ENCODE measurements around the gene THBD. TPM values are rescaled to one million over a fixed set of nuclear protein-coding genes. Genes with fewer than 3 reads are reported as not detected.

The THBD gene
- total RNA-seq, 6 experiments from 2014 or later, result 1.4 to 15.6 (median 4.9) TPM

- intact Hi-C loops (cut with DNase I), result no loop called here
- Histone ChIP-seq H3K27me3 (peaks cover 0 to 11% of the 10 kb centered on the region in 2 donors), H3K36me3 (no peaks in the 10 kb centered on the region), H3K4me1 (peaks cover 0 to 20% (median 0%) of the 10 kb centered on the region in 4 donors), H3K4me3 (no peak overlapping the region), H3K27ac (no peak overlapping the region), H3K9me3 (no peaks in the 10 kb centered on the region)
- no peak for TF ChIP-seq CTCF (IDR thresholded peaks at IDR 0.05)
- no peak for TF ChIP-seq POLR2A (IDR thresholded peaks at IDR 0.05)
- ATAC-seq (no peak), DNase-seq (no peak)
Measured at GRCh38 chr20:23046431-23046830, 3.0 kb downstream of the THBD start.

- no peak overlapping the region for H3K4me3 ChIP-seq
- TF ChIP-seq CTCF (IDR thresholded peaks at IDR 0.05) (no peak), POLR2A (IDR thresholded peaks at IDR 0.05) (no peak)
- WGBS (ENCODE audit: insufficient coverage, low coverage, low lambda C conversion rate, missing lambda C conversion rate), result 64% methylated on average over 6 of the region's 6 CpGs
- H3K27ac ChIP-seq, result no peak overlapping the region
- no peaks in the 10 kb centered on the region for H3K9me3 ChIP-seq
- ATAC-seq (no peak), DNase-seq (no peak)
- H3K4me1 ChIP-seq, result peaks cover 0 to under 1% (median 0%) of the 10 kb centered on the region in 4 donors
- H3K36me3 ChIP-seq, result no peaks in the 10 kb centered on the region
- intact Hi-C loops (cut with DNase I), result no loop called here
- H3K27me3 ChIP-seq, result peaks cover 0 to 11% of the 10 kb centered on the region in 2 donors
Measured at GRCh38 chr20:23043376-23043775, 6.1 kb downstream of the THBD start.

- no peak for TF ChIP-seq CTCF (IDR thresholded peaks at IDR 0.05)
- no peak for TF ChIP-seq POLR2A (IDR thresholded peaks at IDR 0.05)
- H3K4me3 ChIP-seq, result no peak overlapping the region
- no peaks in the 10 kb centered on the region for H3K4me1 ChIP-seq
- no peaks in the 10 kb centered on the region for H3K9me3 ChIP-seq
- ATAC-seq (no peak), DNase-seq (no peak)
- H3K27ac ChIP-seq, result no peak overlapping the region
- H3K27me3 ChIP-seq, result no peaks in the 10 kb centered on the region
- H3K36me3 ChIP-seq, result no peaks in the 10 kb centered on the region
- intact Hi-C loops (cut with DNase I), result no loop called here
- WGBS (ENCODE audit: insufficient coverage, low coverage, low lambda C conversion rate, missing lambda C conversion rate), result 23% methylated on average over 3 of the region's 3 CpGs
Measured at GRCh38 chr20:23042270-23042669, 7.2 kb downstream of the THBD start.

- intact Hi-C loops (cut with DNase I), result no loop called here
- ATAC-seq, result no peak
Measured at GRCh38 chr20:23039885-23040508, 9.5 kb downstream of the THBD start.

More at GRCh38 chr20:23039885-23040508, 9.5 kb downstream of the THBD start:
- H3K4me1 ChIP-seq, result no peaks in the 10 kb centered on the region
- no peaks in the 10 kb centered on the region for H3K9me3 ChIP-seq
- no peak overlapping the region for H3K27ac ChIP-seq
- WGBS (ENCODE audit: insufficient coverage, low coverage, low lambda C conversion rate, missing lambda C conversion rate), result 29% methylated on average over 1 of the region's 3 CpGs
- no peaks in the 10 kb centered on the region for H3K36me3 ChIP-seq
- no peak for TF ChIP-seq POLR2A (IDR thresholded peaks at IDR 0.05)
- TF ChIP-seq CTCF (IDR thresholded peaks at IDR 0.05), result no peak
- no peak overlapping the region for H3K4me3 ChIP-seq
- no peak for DNase-seq
- no peaks in the 10 kb centered on the region for H3K27me3 ChIP-seq

Data from right lobe of liver (tissue), 6 donors.